GM12878 (cell line): ENCODE measurements around the gene DNASE1. TPM values are rescaled to one million over a fixed set of nuclear protein-coding genes. Genes with fewer than 3 reads are reported as not detected.

ENCODE experiments used
- ATAC-seq: fragments of 200-7000 bp; cut with Tn5 transposase; 3 replicates; pipeline ENCODE4 v1.9.1; 2020; ENCODE audit warnings: mild to moderate bottlenecking, moderate library complexity
- Bru-seq: library from RNA; stranded (reverse); fragments of 400-500 nt; gene quantifications from one replicate; lab custom pipeline; 2021; lab: Mats Ljungman, UMichigan
- BruChase-seq, 2 experiments: library from RNA; stranded (reverse); fragments of 400-500 nt; gene quantifications; one replicate each; lab custom pipeline; 2021; lab: Mats Ljungman, UMichigan
- BruUV-seq: library from RNA; stranded (reverse); fragments of 400-500 nt; replicated peaks from 2 replicates; lab custom pipeline; 2021; lab: Mats Ljungman, UMichigan
- CTCF ChIA-PET: fragments of 300-600 bp; sonication (Branson Sonifier 250); formaldehyde crosslinking; extraction: SDS; loops from one replicate; lab custom pipeline; 2021; ENCODE audit warnings: inconsistent platforms; lab: Yijun Ruan, JAX
- POLR2A ChIA-PET: fragments of 350-600 bp; formaldehyde crosslinking; extraction: SDS; loops from one replicate; lab custom pipeline; 2021; ENCODE audit warnings: inconsistent platforms; lab: Charles Lee
- RAD21 ChIA-PET: fragments of 300-600 bp; sonication (Branson Sonifier 250); formaldehyde crosslinking; loops from one replicate; lab custom pipeline; 2023; ENCODE audit warnings: antibody characterized with exemption; ENCODE audit not compliant: unreplicated experiment; lab: Charles Lee
- SMC1A ChIA-PET: fragments of 300-600 bp; sonication (Branson Sonifier 250); formaldehyde crosslinking; loops from one replicate; lab custom pipeline; 2023; ENCODE audit not compliant: unreplicated experiment, uncharacterized antibody; lab: Charles Lee
- DNase-seq: peaks from one replicate; pipeline ENCODE4 v3.0.0-alpha.2; 2011; ENCODE audit warnings: low read depth, low spot score
- FAIRE-seq: peaks from 3 replicates; lab custom pipeline; 2011; peaks lifted over from hg19 to GRCh38; lab: Jason Lieb, UNC
- H2AFZ ChIP-seq: 2 replicates; pipeline ENCODE4 v1.6.0; 2011; ENCODE audit warnings: low read depth, low read length, control low read depth; ENCODE audit not compliant: control insufficient read depth
- H3K27ac ChIP-seq: 2 replicates; pipeline ENCODE4 v1.5.1; 2011; ENCODE audit warnings: control low read depth; ENCODE audit not compliant: control insufficient read depth, insufficient read depth
- H3K27me3 ChIP-seq, 2 experiments: replicated peaks in 1 of 2; 2 replicates each; pipeline versions ENCODE4 v1.6.0 to v1.6.1; 2011; ENCODE audit warnings: low read length in 1 of 2; ENCODE audit not compliant: control insufficient read depth in 2 of 2, insufficient read depth in 2 of 2
- H3K36me3 ChIP-seq, 2 experiments: 2 replicates each; pipeline ENCODE4 v1.5.1; 2011; ENCODE audit warnings: low read length in 1 of 2; ENCODE audit not compliant: control insufficient read depth in 2 of 2, insufficient read depth in 2 of 2
- H3K4me1 ChIP-seq: 2 replicates; pipeline ENCODE4 v1.6.1; 2011; ENCODE audit warnings: mild to moderate bottlenecking, low read length, moderate library complexity, mixed read lengths; ENCODE audit not compliant: control insufficient read depth, insufficient read depth
- H3K4me2 ChIP-seq: 2 replicates; pipeline ENCODE4 v1.6.0; 2011; ENCODE audit warnings: control low read depth; ENCODE audit not compliant: control insufficient read depth, insufficient read depth
- H3K4me3 ChIP-seq: fragments of 200-600 bp; sonication (generic); 2 replicates; pipeline ENCODE4 v1.5.1; 2016
- H3K79me2 ChIP-seq: 2 replicates; pipeline ENCODE4 v1.6.0; 2011; ENCODE audit warnings: low read length; ENCODE audit not compliant: control insufficient read depth, insufficient read depth
- H3K9ac ChIP-seq: 2 replicates; pipeline ENCODE4 v1.8.0; 2011; ENCODE audit warnings: low read length, control low read depth, mixed read lengths; ENCODE audit not compliant: control insufficient read depth, insufficient read depth
- H3K9me3 ChIP-seq: replicated peaks from 3 replicates; pipeline ENCODE4 v1.5.1; 2011; ENCODE audit warnings: mild to moderate bottlenecking, low read length; ENCODE audit not compliant: control insufficient read depth, insufficient read depth
- H4K20me1 ChIP-seq: 2 replicates; pipeline ENCODE4 v1.6.0; 2011; ENCODE audit not compliant: control insufficient read depth, insufficient read depth
- BACH1 ChIP-seq: fragments of 450-650 bp; IDR thresholded peaks from 2 replicates; pipeline ENCODE4 v1.6.1; 2017; ENCODE audit warnings: mild to moderate bottlenecking, borderline replicate concordance
- CREM ChIP-seq: IDR thresholded peaks from 2 replicates; pipeline ENCODE4 v1.6.1; 2014; ENCODE audit warnings: antibody characterized with exemption, low read depth
- ESRRA ChIP-seq: IDR thresholded peaks from 2 replicates; pipeline ENCODE4 v1.6.1; 2012; ENCODE audit warnings: mild to moderate bottlenecking, low read length, improper control_type of control experiment
- LARP7 ChIP-seq: fragments of 450-650 bp; IDR thresholded peaks from 2 replicates; pipeline ENCODE4 v1.6.1; 2017; ENCODE audit warnings: mild to moderate bottlenecking
- MEF2B ChIP-seq: fragments of 450-650 bp; IDR thresholded peaks from 2 replicates; pipeline ENCODE4 v1.6.1; 2018; ENCODE audit warnings: mild to moderate bottlenecking, moderate library complexity; ENCODE audit not compliant: partially characterized antibody, poor library complexity, severe bottlenecking
- RAD21 ChIP-seq: IDR thresholded peaks from 2 replicates; pipeline ENCODE4 v1.6.1; 2011; ENCODE audit warnings: mild to moderate bottlenecking, low read depth, low read length, moderate library complexity; ENCODE audit not compliant: insufficient read depth
- RELA ChIP-seq: fragments of 450-650 bp; IDR thresholded peaks from 2 replicates; pipeline ENCODE4 v1.8.0; 2014; ENCODE audit warnings: borderline replicate concordance; ENCODE audit not compliant: partially characterized antibody
- SMAD1 ChIP-seq: fragments of 450-650 bp; IDR thresholded peaks from 2 replicates; pipeline ENCODE4 v1.6.1; 2018; ENCODE audit warnings: mild to moderate bottlenecking, low read depth; ENCODE audit not compliant: partially characterized antibody
- SMC3 ChIP-seq: IDR thresholded peaks from 2 replicates; pipeline ENCODE4 v1.6.1; 2011; ENCODE audit warnings: low read length, improper control_type of control experiment, borderline replicate concordance
- WGBS: methylation state at CpG from one replicate; pipeline ENCODE4 v1.1.6; 2016; ENCODE audit warnings: low lambda C conversion rate; ENCODE audit not compliant: insufficient replicate concordance, insufficient coverage; ENCODE audit errors: missing lambda C conversion rate; 5-methylcytosine and 5-hydroxymethylcytosine counted together
- in situ Hi-C: fragments of 300-500 bp; cut with MboI; formaldehyde crosslinking; loops from 9 replicates; pipeline ENCODE4 v1.14.3; 2018; ENCODE audit warnings: mixed read lengths
- intact Hi-C: fragments of 100-400 bp; cut with micrococcal nuclease; formaldehyde crosslinking; loops from one replicate; pipeline ENCODE4 v1.14.2; 2022; ENCODE audit not compliant: unreplicated experiment
- long read RNA-seq, 2 experiments: library from polyadenylated mRNA; unstranded; transcript quantifications; one replicate each; pipeline ENCODE4 v2.0.0, GENCODE V29; 2019 to 2020
- polyA minus RNA-seq, 3 experiments: library from RNA; depleted of rRNA, polyadenylated mRNA; stranded (reverse); fragments of >200 nt; gene quantifications; 2 replicates each; pipeline ENCODE4 v1.2.3, GENCODE V29; 2011
- polyA plus RNA-seq, 11 experiments: library from polyadenylated mRNA; depleted of rRNA in 4 of 11; unstranded in 6 of 11; stranded (reverse) in 5 of 11; fragments of >200 nt; fragmentation: Nextera tagmentation in 4 of 11; fragmentation: Illumina TruSeq in 1 of 11; extraction: Ambion mirVana in 4 of 11; extraction: Trizol in 1 of 11; gene quantifications; 1 replicate in 1 of 11; 2 replicates in 10 of 11; pipeline versions ENCODE4 v1.2.1 to v1.2.3, GENCODE V29; 2011 to 2016; ENCODE audit warnings: inconsistent platforms in 2 of 11, missing spikeins in 2 of 11, low read depth in 1 of 11
- total RNA-seq, 4 experiments: library from RNA; depleted of rRNA in 3 of 4; stranded (reverse); fragments of >200 nt in 3 of 4; fragmentation: Illumina TruSeq in 1 of 4; extraction: Trizol in 1 of 4; gene quantifications; 2 replicates each; pipeline versions ENCODE4 v1.2.1 to v1.2.3, GENCODE V29; 2013 to 2021
- TF ChIP-seq, protein P1 (sequence below): fragments of 450-650 bp; IDR thresholded peaks from 2 replicates; pipeline ENCODE4 v1.6.1; 2017; ENCODE audit warnings: mild to moderate bottlenecking, moderate library complexity
- TF ChIP-seq, protein P2 (sequence below): IDR thresholded peaks from 2 replicates; pipeline ENCODE4 v1.6.1; 2011; ENCODE audit warnings: low read depth, mild to moderate bottlenecking, low read length, moderate library complexity, borderline replicate concordance; ENCODE audit errors: extremely low read depth
- TF ChIP-seq, protein P3 (sequence below): IDR thresholded peaks from 2 replicates; pipeline ENCODE4 v1.6.1; 2011; ENCODE audit warnings: borderline replicate concordance, low read depth, mild to moderate bottlenecking, moderate library complexity, mixed read lengths, low read length; ENCODE audit not compliant: insufficient read depth; ENCODE audit errors: extremely low read length

Gene DNASE1, protein sequence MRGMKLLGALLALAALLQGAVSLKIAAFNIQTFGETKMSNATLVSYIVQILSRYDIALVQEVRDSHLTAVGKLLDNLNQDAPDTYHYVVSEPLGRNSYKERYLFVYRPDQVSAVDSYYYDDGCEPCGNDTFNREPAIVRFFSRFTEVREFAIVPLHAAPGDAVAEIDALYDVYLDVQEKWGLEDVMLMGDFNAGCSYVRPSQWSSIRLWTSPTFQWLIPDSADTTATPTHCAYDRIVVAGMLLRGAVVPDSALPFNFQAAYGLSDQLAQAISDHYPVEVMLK
- 67.9 and 71.9 TPM in 2 replicates for total RNA-seq (2013; cell fraction: nucleolus; rRNA removed)
- 9.4 and 9.9 TPM in 2 replicates for total RNA-seq (2014; rRNA removed)
- 4.8 and 7.0 TPM in 2 replicates for total RNA-seq (2014; rRNA removed; fragmentation: Illumina TruSeq; extraction: Trizol)
- total RNA-seq (2021), result 7.9 and 8.3 TPM in 2 replicates
- 4.2 TPM for polyA plus RNA-seq (2011; ENCODE audit: low read depth)
- 6.3 and 8.7 TPM in 2 replicates for polyA plus RNA-seq (2011; rRNA removed)
- polyA plus RNA-seq (2011; cell fraction: cytosol; rRNA removed), result 8.8 and 11.9 TPM in 2 replicates
- polyA plus RNA-seq (2011; cell fraction: nucleus; rRNA removed), result 33.3 and 41.6 TPM in 2 replicates
- polyA plus RNA-seq (2012), result 6.4 and 10.5 TPM in 2 replicates
- 4.6 and 7.3 TPM in 2 replicates for polyA plus RNA-seq (2014; fragmentation: Illumina TruSeq; extraction: Trizol)
- 1 to 10 TPM in 1 of 2 experiments, under 1 TPM in 1; 0.23 to 1.7 TPM for polyA plus RNA-seq (2014; fragmentation: Nextera tagmentation; extraction: Ambion mirVana)
- polyA plus RNA-seq (2014; rRNA removed), result 12.0 and 15.1 TPM in 2 replicates
- 1 to 10 TPM; 7.6 to 9.2 TPM for polyA plus RNA-seq (2016; fragmentation: Nextera tagmentation; extraction: Ambion mirVana)
- polyA minus RNA-seq (2011; rRNA and poly(A)+ RNA removed), result 10.2 and 21.3 TPM in 2 replicates
- 4.1 and 4.9 TPM in 2 replicates for polyA minus RNA-seq (2011; cell fraction: cytosol; rRNA and poly(A)+ RNA removed)
- 11.5 and 18.0 TPM in 2 replicates for polyA minus RNA-seq (2011; cell fraction: nucleus; rRNA and poly(A)+ RNA removed)
- Bru-seq, nascent RNA, result percentile 60 among the genes with signal in this experiment
- percentile 69 among the genes with signal in this experiment for BruChase-seq, experiment 1, labeled RNA remaining after a 6-hour chase
- percentile 62 among the genes with signal in this experiment for BruChase-seq, experiment 2, labeled RNA remaining after a 2-hour chase
- long read RNA-seq, experiment 1, partial matches to known transcripts, result 0 of 3 reads
- long read RNA-seq, experiment 1, other reads (novel, unspliced or antisense), result 3 of 3 reads
- long read RNA-seq, experiment 2, partial matches to known transcripts, result 0 of 10 reads
- long read RNA-seq, experiment 2, other reads (novel, unspliced or antisense), result 10 of 10 reads

DNA sequence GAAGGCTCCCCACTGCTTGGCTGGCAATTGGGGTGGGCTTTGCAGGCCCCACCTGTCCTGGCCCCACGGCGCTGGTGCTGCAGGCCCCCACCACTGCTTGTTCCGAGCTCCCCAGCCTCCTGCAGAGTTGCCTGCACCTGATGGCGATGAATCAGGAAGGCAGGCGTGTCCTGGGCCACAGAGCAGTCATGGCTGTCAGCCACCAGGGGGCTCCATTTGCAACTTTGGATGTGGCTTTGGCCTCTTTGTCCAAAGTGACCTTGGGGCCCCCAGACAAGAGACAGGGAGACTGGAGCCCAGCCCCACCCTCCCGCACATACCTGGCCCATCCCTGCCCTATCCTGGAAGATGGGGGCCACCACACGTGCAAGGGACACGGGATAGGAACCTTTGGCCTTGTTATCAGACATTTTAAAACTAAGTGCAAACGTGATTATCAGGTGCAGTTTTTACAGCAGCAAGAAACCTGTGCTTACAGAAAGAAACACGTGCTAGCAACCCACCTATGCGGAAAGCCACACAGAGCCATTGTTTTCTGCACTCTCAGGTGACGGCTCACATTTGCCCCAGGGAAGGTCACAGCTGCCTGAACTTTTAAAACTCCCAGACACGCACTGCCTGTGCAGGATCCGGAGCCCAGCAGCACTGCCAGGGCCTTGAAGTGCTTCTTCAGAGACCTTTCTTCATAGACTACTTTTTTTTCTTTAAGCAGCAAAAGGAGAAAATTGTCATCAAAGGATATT is at the start of gene DNASE1:
TSS of gene DNASE1 (plus strand) at position 443 of the 743 bp plus-strand sequence. CDS start 683 bp downstream, outside the sequence.
- Histone ChIP-seq H3K9me3 (no peaks in the 10 kb centered on the region), H3K27ac (no peak within 1 kb of the TSS), H3K4me3 (no peak within 1 kb of the TSS), H3K36me3 (peaks cover 21 to 31% of the 10 kb centered on the region in 2 experiments; a peak in 3 of 4 replicates), H3K79me2 (no peaks in the 10 kb centered on the region), H3K9ac (no peak within 1 kb of the TSS), H3K4me2 (no peak within 1 kb of the TSS), H4K20me1 (no peaks in the 10 kb centered on the region), H2AFZ (no peak within 1 kb of the TSS), H3K4me1 (no peaks in the 10 kb centered on the region), H3K27me3 (no peaks in the 10 kb centered on the region)
- peak; percentile 81 for FAIRE-seq
- WGBS, result 45% methylated on average over 14 of the region's 14 CpGs
- SMC1A ChIA-PET, result no interaction called here
- in situ Hi-C loops, result no loop called here
- RAD21 ChIA-PET, result no interaction called here
- intact Hi-C loops, result loop anchor here (1.0 kb wide), 1 partner anchor 127 kb away; no protein-coding TSS in a partner anchor
- POLR2A ChIA-PET, result no interaction called here
- peak; percentile 99 for ATAC-seq
- BruUV-seq, result no TSS peak
- CTCF ChIA-PET, result interaction anchor here (0.6 to 1.5 kb wide), 7 partner anchors 10 to 225 kb away, joined by 3 to 7 read pairs (median 3); no protein-coding TSS in a partner anchor
- peak; percentile 9 for DNase-seq
- TF ChIP-seq RELA (no peak), RAD21 (peak; percentile 59), CREM (no peak), MEF2B (no peak), BACH1 (no peak), ESRRA (peak; percentile 69; the same call in 1 of the 2 replicates), SMAD1 (no peak), SMC3 (peak; percentile 61), LARP7 (no peak)
- TF ChIP-seq, protein P1, sequence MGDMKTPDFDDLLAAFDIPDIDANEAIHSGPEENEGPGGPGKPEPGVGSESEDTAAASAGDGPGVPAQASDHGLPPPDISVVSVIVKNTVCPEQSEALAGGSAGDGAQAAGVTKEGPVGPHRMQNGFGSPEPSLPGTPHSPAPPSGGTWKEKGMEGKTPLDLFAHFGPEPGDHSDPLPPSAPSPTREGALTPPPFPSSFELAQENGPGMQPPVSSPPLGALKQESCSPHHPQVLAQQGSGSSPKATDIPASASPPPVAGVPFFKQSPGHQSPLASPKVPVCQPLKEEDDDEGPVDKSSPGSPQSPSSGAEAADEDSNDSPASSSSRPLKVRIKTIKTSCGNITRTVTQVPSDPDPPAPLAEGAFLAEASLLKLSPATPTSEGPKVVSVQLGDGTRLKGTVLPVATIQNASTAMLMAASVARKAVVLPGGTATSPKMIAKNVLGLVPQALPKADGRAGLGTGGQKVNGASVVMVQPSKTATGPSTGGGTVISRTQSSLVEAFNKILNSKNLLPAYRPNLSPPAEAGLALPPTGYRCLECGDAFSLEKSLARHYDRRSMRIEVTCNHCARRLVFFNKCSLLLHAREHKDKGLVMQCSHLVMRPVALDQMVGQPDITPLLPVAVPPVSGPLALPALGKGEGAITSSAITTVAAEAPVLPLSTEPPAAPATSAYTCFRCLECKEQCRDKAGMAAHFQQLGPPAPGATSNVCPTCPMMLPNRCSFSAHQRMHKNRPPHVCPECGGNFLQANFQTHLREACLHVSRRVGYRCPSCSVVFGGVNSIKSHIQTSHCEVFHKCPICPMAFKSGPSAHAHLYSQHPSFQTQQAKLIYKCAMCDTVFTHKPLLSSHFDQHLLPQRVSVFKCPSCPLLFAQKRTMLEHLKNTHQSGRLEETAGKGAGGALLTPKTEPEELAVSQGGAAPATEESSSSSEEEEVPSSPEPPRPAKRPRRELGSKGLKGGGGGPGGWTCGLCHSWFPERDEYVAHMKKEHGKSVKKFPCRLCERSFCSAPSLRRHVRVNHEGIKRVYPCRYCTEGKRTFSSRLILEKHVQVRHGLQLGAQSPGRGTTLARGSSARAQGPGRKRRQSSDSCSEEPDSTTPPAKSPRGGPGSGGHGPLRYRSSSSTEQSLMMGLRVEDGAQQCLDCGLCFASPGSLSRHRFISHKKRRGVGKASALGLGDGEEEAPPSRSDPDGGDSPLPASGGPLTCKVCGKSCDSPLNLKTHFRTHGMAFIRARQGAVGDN, result no peak
- TF ChIP-seq, protein P2, sequence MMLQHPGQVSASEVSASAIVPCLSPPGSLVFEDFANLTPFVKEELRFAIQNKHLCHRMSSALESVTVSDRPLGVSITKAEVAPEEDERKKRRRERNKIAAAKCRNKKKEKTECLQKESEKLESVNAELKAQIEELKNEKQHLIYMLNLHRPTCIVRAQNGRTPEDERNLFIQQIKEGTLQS, result no peak
- TF ChIP-seq, protein P3, sequence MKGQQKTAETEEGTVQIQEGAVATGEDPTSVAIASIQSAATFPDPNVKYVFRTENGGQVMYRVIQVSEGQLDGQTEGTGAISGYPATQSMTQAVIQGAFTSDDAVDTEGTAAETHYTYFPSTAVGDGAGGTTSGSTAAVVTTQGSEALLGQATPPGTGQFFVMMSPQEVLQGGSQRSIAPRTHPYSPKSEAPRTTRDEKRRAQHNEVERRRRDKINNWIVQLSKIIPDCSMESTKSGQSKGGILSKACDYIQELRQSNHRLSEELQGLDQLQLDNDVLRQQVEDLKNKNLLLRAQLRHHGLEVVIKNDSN, result no peak
